GM21529 (cell line): ENCODE data around the gene RBM38.
"Not testable (repeated sequence)": the region's sequence is repeated elsewhere in the genome, so short reads cannot be mapped to it uniquely, and the experiment has no call there.

Source experiments
- ATAC-seq: cut with Tn5 transposase; IDR thresholded peaks from one replicate; pipeline ENCODE4 v1.9.1; 2021; ENCODE audit not compliant: unreplicated experiment

Gene RBM38

DNA sequence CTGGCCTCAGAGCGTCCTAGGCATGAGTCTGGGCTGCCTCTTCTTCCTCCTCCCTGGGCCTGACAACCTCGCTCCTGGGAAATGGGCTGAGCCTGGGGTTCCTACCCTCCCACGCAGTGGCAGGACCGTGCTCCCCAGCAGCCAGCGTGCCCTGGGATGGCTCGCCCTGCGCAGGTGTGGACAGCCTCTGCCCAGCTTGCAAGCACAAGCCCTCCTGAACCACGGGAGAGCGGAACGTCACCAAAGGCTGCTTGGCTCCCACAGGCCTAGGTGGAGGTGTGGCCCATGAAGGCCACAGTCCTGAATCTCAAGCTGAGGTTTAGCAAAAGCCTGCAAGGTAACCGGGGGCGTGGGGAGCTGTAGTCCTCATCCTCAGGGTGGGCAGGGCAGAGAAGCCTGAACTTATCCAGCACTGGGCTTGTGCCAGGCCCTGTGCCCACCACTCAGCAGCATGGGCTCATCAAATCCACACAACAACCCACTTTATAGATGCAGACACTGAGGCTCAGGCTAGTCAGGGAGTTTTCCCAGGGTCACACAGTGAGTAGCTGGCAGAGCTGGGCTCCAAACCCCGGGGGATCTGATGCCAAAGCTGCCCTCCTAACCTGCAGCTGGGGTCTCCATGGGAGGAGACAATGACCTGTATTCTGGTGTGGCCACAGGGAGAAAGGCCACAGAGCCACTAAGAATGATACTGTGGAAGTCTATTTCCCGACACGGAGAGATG lies 25.3 kb downstream of the RBM38 start:
- no peak for ATAC-seq

DNA sequence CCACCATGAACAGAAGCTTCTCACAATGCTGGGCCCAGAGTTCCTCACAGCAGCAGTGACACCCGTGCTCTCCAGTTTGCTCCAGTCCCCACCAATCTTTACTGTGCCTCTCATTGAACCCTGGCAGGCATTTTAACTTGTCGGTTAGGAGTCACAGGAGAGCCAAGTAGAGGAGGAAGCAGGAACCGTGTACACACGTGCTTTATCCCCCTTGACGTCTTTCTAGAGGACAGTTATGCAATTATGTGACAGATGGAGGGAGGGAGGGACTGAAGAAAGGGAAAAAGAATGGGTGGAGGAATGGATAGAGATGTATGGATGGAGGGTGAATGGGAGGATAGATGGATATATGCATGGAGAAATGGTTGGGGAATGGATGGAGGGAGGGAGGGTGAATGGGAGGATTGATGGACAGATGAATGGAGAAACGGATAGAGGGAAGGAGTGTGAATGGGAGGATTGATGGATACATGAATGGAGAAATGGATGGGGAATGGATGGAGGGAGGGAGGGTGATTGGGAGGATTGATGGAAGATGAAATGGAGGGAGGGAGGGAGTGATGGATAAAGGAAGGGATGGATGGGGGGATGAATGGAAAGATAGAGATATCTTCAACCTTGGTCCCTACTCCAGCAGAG lies 26.0 kb downstream of the RBM38 start:
- no peak for ATAC-seq

GRCh38 chr20:57417830-57418780 lies 26.9 kb downstream of the RBM38 start:
- no peak for ATAC-seq

DNA sequence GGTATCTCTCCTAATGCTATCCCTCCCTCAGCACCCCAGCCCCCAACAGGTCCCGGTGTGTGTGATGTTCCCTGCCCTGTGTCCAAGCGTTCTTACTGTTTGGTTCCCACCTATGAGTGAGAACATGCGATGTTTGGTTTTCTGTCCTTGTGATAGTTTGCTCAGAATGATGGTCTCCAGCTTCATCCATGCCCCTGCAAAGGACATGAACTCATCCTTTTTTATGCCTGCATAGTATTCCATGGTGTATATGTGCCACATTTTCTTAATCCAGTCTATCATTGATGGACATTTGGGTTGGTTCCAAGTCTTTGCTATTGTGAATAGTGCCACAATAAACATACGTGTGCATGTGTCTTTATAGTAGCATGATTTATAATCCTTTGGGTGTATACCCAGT lies 28.3 kb downstream of the RBM38 start:
- not testable (repeated sequence) for ATAC-seq

DNA sequence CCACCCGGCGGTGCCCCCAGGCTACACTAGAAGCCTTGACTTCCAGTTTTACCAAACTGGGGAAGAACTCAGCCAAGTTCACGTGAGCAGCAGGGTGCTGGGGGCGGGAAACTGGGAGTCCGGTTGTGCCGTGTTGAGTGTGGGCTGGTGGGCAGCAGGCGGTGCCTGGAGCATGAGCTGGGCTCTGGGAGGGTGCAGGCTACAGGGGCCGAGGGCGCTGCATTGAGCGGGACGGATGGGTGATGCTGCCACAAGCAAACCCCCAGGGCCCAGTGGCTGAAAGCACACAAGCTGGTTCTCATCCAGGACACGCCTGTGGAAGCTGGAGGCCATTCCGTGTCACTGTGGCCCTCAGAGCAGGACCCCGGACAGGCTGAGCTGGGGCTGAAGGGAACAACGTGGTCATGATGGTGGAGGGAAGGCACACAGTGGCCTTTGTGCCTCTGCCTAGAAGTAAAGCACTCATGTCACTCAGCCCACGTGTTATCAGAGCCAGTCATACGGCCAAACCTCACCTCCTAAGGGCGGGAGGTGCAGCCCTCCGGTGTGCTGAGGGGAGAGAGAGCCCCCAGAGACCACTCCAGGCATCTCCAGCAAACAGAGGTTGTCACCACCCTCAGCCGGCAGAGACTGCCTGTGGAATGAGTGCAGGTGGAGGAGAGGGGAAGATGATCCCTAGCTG lies 29.5 kb downstream of the RBM38 start:
- no peak for ATAC-seq

DNA sequence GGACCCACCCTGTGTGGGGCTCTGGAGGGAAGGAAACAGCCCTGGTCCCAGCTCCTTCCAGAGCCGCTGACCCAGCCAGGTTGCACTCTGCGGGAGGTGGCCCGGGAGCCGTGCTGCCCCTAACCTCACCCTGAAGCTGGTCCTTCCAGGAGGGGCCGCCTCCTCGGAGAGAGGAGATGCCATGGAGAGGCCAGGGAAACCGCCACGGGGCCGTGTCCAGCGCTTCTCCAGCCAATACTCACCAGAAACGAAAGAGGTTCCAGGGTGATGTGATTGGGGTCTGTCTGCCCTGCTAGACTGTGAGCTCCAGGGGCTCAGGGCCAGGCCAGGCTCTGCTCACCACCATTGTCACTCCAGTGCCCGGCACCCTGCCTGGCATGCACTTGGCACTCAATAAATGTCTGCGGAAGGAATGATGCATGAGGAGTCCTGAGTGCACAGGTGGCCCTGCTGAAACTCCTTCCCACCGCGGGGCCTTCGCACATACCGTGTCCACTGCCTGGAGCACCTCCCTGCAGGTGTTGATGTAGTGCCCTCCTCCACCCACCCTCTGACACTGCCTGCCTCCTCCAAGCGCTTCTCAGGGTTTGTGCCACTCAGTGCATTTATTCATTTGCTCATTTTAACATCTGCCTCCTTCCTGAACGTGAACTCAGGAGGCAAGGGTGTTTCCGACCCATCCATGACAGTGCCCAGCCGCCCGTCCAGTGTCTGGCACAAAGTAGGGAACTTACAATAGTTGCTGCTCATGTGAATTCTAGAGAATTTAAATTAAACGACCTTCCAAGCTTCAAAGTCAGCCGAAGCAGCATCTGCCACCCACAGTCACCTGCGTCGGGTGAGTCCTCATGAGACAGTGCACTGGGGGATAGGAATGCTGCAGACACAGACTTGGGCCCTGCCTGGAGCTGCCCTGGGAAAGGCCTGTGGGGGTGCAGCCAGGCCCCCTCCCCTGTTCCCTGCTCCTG lies 30.3 kb downstream of the RBM38 start:
- ATAC-seq, result no peak

DNA sequence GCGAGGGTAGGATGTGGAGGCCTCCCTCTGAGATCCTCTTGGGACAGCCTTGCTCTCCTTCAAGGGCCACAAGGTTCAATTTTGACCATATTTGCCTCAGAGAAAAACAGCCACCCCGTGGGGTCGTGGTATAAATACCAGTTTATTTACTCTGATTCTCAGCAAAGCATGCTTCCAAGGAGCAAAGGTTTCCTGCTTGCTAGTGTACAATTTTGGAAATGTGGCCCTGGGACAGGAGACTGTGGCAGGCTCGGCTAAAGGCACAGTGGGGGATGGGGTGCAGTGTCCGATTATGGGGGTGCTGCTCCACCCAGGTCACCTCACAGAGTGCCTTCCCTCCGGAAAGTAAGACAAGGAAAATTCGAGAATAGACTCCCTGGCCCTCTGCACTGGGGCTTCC lies 31.1 kb downstream of the RBM38 start:
- no peak for ATAC-seq

- ATAC-seq, result no peak
These were observed 34.2 kb downstream of the RBM38 start for GRCh38 chr20:57425150-57426013.

- no peak for ATAC-seq
These were observed 35.1 kb downstream of the RBM38 start for GRCh38 chr20:57426271-57426689.

DNA sequence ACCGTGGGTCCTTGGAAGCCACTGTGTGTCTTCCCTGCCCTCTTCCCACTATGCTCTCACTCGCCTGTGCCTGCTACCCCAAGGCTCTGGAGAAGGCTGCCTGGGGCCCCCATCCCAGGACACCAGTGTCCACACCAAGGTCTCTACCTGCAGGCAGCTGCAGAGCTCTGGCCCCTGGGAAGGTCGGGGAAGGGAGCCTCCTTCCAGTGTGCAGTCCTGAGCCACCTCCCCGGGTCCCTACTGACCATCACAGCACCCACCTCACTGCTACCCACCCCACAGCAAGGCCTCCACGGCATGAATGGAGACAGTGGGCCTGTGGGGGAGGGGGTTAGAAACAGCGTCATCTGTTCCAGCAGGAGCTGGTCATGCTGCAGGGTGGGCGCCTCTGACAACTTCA lies 35.6 kb downstream of the RBM38 start:
- ATAC-seq, result no peak

GRCh38 chr20:57428324-57429158 lies 37.3 kb downstream of the RBM38 start:
- ATAC-seq, result no peak

GRCh38 chr20:57429159-57429496 lies 37.9 kb downstream of the RBM38 start:
- ATAC-seq, result no peak

DNA sequence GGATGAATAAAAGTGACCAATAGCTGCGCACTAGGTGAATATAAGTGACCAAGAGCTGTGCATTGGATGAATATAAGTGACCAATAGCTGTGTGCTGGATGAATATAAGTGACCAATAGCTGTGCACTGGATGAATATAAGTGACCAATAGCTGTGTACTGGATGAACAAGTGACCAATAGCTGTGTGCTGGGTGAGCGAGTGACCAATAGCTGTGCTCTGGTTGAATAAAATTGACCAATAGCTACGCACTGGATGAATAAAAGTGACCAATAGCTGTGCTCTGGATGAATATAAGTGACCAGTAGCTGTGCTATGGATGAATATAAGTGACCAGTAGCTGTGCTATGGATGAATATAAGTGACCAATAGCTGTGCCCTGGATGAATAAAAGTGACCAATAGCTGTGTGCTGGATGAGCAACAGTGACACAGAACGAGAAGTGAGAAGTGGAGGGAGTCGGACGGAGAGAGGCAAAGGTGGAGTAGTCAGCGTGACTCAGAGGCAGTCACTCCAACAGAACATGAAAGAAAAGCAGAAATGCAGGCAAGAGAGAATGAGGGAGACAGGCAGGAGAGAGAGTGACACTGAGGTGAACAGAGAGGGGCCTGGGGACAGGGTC lies 38.5 kb downstream of the RBM38 start:
- no peak for ATAC-seq

DNA sequence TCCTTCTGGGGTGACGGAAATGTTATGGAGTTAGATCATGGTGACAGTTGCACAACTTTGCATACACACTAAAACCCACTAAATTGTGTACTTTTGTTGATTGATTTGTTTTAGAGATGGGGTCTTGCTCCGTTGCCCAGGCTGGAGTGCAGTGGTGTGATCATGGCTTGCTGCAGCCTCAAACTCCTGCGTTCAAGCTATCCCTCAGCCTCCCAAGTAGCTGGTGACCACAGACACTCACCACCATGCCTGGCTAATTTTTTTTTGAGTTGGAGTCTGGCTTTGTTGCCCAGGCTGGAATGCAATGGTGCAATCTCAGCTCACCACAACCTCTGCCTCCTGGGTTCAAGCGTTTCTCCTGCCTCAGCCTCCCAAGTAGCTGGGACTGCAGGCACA lies 39.0 kb downstream of the RBM38 start:
- ATAC-seq, result not testable (repeated sequence)

DNA sequence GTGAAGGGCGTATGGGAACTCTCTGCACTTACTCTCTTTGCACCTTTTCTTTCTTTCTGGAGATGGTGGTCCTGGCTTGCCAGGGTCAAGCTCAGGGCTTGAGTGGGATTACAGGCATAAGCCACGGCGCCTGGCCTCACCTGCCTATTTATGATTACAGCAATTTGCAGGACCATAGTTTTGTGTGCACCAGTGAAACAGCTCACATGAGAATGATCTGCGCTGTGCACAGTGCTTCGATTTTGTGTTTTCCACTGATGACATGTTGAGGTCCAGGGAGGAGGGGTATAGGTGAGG lies 40.3 kb downstream of the RBM38 start:
- no peak for ATAC-seq

GRCh38 chr20:57432480-57432861 lies 41.3 kb downstream of the RBM38 start:
- no peak for ATAC-seq

DNA sequence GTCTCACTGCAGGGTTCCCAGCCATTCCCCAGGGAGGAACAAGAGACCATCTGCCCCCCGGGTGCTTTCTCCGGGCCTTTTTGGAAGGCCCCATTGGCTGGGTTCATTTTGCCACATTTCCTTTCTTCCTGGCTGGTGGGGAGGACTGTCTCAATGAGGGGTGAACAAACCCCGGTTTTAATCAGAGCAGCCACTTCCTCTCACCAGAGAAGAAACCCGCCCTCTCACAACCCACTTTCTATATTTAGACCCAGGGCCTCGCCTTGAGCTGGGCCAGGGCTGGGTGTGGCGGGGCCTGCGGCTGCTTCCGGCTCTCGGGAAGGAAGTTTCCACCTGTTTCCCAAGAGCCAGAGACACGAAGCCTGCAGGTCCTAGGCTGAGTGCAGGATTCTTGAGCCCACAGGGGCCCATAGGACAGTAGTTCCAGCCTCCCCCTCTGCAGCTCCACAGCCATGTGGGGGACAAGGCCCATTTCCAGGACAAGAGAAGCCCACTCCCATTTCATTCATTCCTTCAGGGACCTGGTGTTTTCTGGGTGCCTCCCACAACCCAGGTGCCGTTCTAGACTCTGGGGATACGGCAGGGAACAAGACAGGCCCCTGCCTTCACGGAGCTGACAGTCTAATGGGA lies 41.8 kb downstream of the RBM38 start:
- ATAC-seq, result peak; percentile 94
